MM.1S (cell line): ENCODE measurements around the gene CLEC18A.

Experiments
- DNase-seq: peaks from one replicate; pipeline ENCODE4 v3.0.0-alpha.2; 2015
- H2AFZ ChIP-seq: fragments of 300-600 bp; sonication (generic); 2 replicates; pipeline ENCODE4 v1.6.0; 2016; ENCODE audit warnings: antibody characterized with exemption, low read length
- H3F3A ChIP-seq: fragments of 300-600 bp; sonication (generic); 2 replicates; pipeline ENCODE4 v1.6.1; 2016; ENCODE audit warnings: mild to moderate bottlenecking, antibody characterized with exemption, low read length, moderate library complexity, mixed read lengths; ENCODE audit not compliant: insufficient read depth
- H3K27ac ChIP-seq: fragments of 300-600 bp; sonication (generic); 2 replicates; pipeline ENCODE4 v1.5.1; 2016; ENCODE audit warnings: mild to moderate bottlenecking, low read length
- H3K27me3 ChIP-seq: fragments of 300-600 bp; sonication (generic); replicated peaks from 2 replicates; pipeline ENCODE4 v1.6.0; 2016; ENCODE audit warnings: low read length; ENCODE audit not compliant: insufficient read depth
- H3K36me3 ChIP-seq: fragments of 300-600 bp; sonication (generic); replicated peaks from 2 replicates; pipeline ENCODE4 v1.6.1; 2016; ENCODE audit warnings: mild to moderate bottlenecking, low read length, mixed read lengths; ENCODE audit not compliant: insufficient read depth
- H3K4me1 ChIP-seq: fragments of 300-600 bp; sonication (generic); 2 replicates; pipeline ENCODE4 v1.6.1; 2016; ENCODE audit warnings: low read length, mixed read lengths
- H3K4me2 ChIP-seq: fragments of 300-600 bp; sonication (generic); 2 replicates; pipeline ENCODE4 v1.6.0; 2016; ENCODE audit warnings: low read depth, low read length
- H3K4me3 ChIP-seq: fragments of 300-600 bp; sonication (generic); 2 replicates; pipeline ENCODE4 v1.5.1; 2016; ENCODE audit warnings: low read length, mixed read lengths
- H3K79me2 ChIP-seq: fragments of 300-600 bp; sonication (generic); 2 replicates; pipeline ENCODE4 v1.6.1; 2016; ENCODE audit warnings: mixed run types, low read length, mixed read lengths
- H3K9ac ChIP-seq: fragments of 300-600 bp; sonication (generic); 2 replicates; pipeline ENCODE4 v1.6.1; 2016; ENCODE audit warnings: low read length, mixed read lengths
- H3K9me2 ChIP-seq: fragments of 300-600 bp; sonication (generic); replicated peaks from 2 replicates; pipeline ENCODE4 v1.6.1; 2016; ENCODE audit warnings: mild to moderate bottlenecking, low read length, mixed read lengths; ENCODE audit not compliant: insufficient read depth
- H3K9me3 ChIP-seq: fragments of 300-600 bp; sonication (generic); replicated peaks from 2 replicates; pipeline ENCODE4 v1.6.1; 2016; ENCODE audit warnings: mild to moderate bottlenecking, low read length, mixed read lengths; ENCODE audit not compliant: insufficient read depth
- H4K20me1 ChIP-seq: fragments of 300-600 bp; sonication (generic); 2 replicates; pipeline ENCODE4 v1.6.1; 2016; ENCODE audit warnings: mild to moderate bottlenecking, low read length, moderate library complexity, mixed read lengths; ENCODE audit not compliant: insufficient read depth
- EZH2 ChIP-seq: fragments of 300-600 bp; sonication (generic); optimal IDR thresholded peaks from 2 replicates; pipeline ENCODE3; 2017; ENCODE audit warnings: low read depth, mild to moderate bottlenecking, antibody characterized with exemption, low read length, mixed read lengths
- EZH2phosphoT487 ChIP-seq: fragments of 300-600 bp; sonication (generic); IDR thresholded peaks from 2 replicates; pipeline ENCODE4 v1.6.1; 2018; ENCODE audit warnings: antibody characterized with exemption, low read length
- TF ChIP-seq, protein P1 (sequence below): fragments of 300-600 bp; sonication (generic); IDR thresholded peaks from 2 replicates; pipeline ENCODE4 v1.5.1; 2016; ENCODE audit warnings: antibody characterized with exemption, low read length, mixed read lengths

The CLEC18A gene

DNA sequence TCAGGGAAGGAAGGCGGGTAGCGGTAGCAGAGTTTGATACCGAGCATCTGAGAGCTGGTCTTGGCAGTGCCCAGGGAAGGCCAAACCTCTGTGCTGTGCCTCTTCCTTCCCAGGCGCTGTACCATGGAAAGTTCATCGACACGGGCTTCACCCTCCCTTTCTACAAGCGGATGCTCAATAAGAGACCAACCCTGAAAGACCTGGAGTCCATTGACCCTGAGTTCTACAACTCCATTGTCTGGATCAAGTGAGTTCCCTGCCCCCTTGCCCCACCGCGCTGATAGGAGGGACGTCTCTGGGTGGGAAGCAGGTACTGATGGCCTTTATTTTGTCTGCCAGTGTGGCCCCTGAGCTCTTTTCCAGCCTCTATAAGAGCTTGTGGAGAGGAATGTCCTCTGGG lies 15.4 kb upstream of the CLEC18A start:
- no peaks in the 10 kb centered on the region for H3K36me3 ChIP-seq
- no peak overlapping the region for H3K27ac ChIP-seq
- DNase-seq = no peak
- no peak overlapping the region for H3K4me3 ChIP-seq
- no peaks in the 10 kb centered on the region for H3K9me2 ChIP-seq
- H4K20me1 ChIP-seq = no peaks in the 10 kb centered on the region
- H3F3A ChIP-seq = no peaks in the 10 kb centered on the region
- no peak overlapping the region for H3K4me2 ChIP-seq
- no peaks in the 10 kb centered on the region for H3K79me2 ChIP-seq
- H3K27me3 ChIP-seq = no peaks in the 10 kb centered on the region
- no peaks in the 10 kb centered on the region for H3K9me3 ChIP-seq
- no peaks in the 10 kb centered on the region for H3K4me1 ChIP-seq
- no peak overlapping the region for H2AFZ ChIP-seq
- no peak overlapping the region for H3K9ac ChIP-seq
- TF ChIP-seq EZH2phosphoT487 (no peak), EZH2 (no peak)
- TF ChIP-seq, protein P1, sequence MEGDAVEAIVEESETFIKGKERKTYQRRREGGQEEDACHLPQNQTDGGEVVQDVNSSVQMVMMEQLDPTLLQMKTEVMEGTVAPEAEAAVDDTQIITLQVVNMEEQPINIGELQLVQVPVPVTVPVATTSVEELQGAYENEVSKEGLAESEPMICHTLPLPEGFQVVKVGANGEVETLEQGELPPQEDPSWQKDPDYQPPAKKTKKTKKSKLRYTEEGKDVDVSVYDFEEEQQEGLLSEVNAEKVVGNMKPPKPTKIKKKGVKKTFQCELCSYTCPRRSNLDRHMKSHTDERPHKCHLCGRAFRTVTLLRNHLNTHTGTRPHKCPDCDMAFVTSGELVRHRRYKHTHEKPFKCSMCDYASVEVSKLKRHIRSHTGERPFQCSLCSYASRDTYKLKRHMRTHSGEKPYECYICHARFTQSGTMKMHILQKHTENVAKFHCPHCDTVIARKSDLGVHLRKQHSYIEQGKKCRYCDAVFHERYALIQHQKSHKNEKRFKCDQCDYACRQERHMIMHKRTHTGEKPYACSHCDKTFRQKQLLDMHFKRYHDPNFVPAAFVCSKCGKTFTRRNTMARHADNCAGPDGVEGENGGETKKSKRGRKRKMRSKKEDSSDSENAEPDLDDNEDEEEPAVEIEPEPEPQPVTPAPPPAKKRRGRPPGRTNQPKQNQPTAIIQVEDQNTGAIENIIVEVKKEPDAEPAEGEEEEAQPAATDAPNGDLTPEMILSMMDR = no peak

DNA sequence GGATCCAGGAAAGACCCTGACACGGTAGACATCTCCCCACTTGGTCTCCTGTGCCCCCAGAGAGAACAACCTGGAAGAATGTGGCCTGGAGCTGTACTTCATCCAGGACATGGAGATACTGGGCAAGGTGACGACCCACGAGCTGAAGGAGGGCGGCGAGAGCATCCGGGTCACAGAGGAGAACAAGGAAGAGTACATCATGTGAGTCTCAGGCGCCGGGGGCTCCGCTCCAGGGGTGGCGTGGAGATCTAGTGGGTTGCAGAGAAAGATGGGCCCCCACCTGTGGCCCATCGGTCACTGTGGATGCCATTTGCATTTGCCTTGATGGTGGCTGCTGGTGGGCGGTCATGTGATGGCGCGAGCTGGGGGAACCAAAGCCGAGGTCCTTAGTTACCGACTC lies 14.9 kb upstream of the CLEC18A start:
- Histone ChIP-seq H3F3A (no peaks in the 10 kb centered on the region), H3K4me1 (no peaks in the 10 kb centered on the region), H3K27ac (no peak overlapping the region), H3K27me3 (no peaks in the 10 kb centered on the region), H3K9me2 (no peaks in the 10 kb centered on the region), H3K36me3 (no peaks in the 10 kb centered on the region), H2AFZ (no peak overlapping the region), H3K4me3 (no peak overlapping the region), H3K4me2 (no peak overlapping the region), H3K9me3 (no peaks in the 10 kb centered on the region), H3K79me2 (no peaks in the 10 kb centered on the region), H4K20me1 (no peaks in the 10 kb centered on the region), H3K9ac (no peak overlapping the region)
- TF ChIP-seq, protein P1 = no peak
- TF ChIP-seq EZH2 (no peak), EZH2phosphoT487 (no peak)
- no peak for DNase-seq

DNA sequence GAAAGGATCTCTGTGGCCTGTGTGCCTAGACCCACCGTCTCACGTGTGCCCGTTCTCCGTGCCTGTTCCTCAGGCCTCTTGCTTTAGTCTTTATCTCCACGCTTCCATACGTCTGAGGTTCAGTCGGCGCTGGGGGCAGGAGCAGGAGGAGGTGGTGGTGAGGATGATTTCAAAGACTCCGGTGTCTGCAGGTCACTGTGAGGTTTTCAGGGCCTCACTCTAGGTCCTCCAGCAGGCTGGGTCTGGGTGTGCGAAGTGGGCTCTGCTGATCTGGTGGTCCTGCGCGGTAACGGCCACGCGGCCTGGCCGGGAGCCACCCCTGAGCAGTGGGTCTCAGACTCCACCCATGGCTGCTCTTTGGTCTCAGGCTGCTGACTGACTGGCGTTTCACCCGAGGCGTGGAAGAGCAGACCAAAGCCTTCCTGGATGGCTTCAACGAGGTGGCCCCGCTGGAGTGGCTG lies 14.4 kb upstream of the CLEC18A start:
- DNase-seq = no peak
- H3K9ac ChIP-seq = no peak overlapping the region
- H2AFZ ChIP-seq = no peak overlapping the region
- no peak overlapping the region for H3K27ac ChIP-seq
- no peaks in the 10 kb centered on the region for H3F3A ChIP-seq
- TF ChIP-seq, protein P1 = no peak
- TF ChIP-seq EZH2 (no peak), EZH2phosphoT487 (no peak)
- H3K27me3 ChIP-seq = no peaks in the 10 kb centered on the region
- H4K20me1 ChIP-seq = no peaks in the 10 kb centered on the region
- H3K79me2 ChIP-seq = no peaks in the 10 kb centered on the region
- no peaks in the 10 kb centered on the region for H3K9me2 ChIP-seq
- H3K9me3 ChIP-seq = no peaks in the 10 kb centered on the region
- H3K4me3 ChIP-seq = no peak overlapping the region
- H3K4me2 ChIP-seq = no peak overlapping the region
- no peaks in the 10 kb centered on the region for H3K4me1 ChIP-seq
- H3K36me3 ChIP-seq = no peaks in the 10 kb centered on the region
